ENCODE measurements around the gene COPZ2.

DNA sequence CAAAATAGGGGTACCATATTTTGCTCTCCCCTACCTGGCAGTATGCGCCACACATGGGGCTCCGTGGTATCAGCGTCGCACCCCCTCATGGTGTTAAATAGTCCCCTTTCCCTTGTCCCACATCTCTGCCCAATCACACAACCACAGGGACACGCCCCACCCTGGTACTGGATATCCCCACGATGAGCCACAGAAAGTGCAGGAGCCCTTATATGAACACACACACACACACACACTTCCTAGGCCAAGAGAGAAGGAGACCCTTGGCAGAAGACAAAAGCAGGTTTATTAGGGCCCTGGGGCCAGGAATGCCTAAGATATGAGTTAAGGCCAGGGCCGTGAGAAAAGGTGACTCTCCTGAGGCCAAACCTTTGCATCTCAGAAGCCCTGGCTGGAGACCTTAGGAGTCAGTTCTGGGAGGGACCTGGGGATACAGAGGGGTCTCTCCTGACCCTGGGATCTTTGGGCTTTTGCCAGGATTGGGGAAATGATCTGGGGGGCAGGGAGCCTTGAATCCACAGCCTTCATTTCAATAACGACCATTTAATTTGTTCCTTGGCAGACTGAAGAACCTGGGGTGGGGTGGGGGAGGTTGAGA is 11.6 kb downstream of the COPZ2 start:
- TF ChIP-seq ZNF274 (IDR thresholded peaks at IDR 0.05; ENCODE audit: low read depth, low read length) (no peak), YY1 (IDR thresholded peaks at IDR 0.05; ENCODE audit: insufficient read depth, insufficient read length) (no peak), SUZ12 (IDR thresholded peaks at IDR 0.05; ENCODE audit: extremely low read depth, insufficient read depth, insufficient read length) (no peak)

All from NT2/D1 (cell line).